MM.1S (cell line): ENCODE results near the gene SPDEF.

Source experiments
- DNase-seq: peaks from one replicate; pipeline ENCODE4 v3.0.0-alpha.2; 2015
- H2AFZ ChIP-seq: fragments of 300-600 bp; sonication (generic); 2 replicates; pipeline ENCODE4 v1.6.0; 2016; ENCODE audit warnings: antibody characterized with exemption, low read length
- H3F3A ChIP-seq: fragments of 300-600 bp; sonication (generic); 2 replicates; pipeline ENCODE4 v1.6.1; 2016; ENCODE audit warnings: mild to moderate bottlenecking, antibody characterized with exemption, low read length, moderate library complexity, mixed read lengths; ENCODE audit not compliant: insufficient read depth
- H3K27ac ChIP-seq: fragments of 300-600 bp; sonication (generic); 2 replicates; pipeline ENCODE4 v1.5.1; 2016; ENCODE audit warnings: mild to moderate bottlenecking, low read length
- H3K27me3 ChIP-seq: fragments of 300-600 bp; sonication (generic); replicated peaks from 2 replicates; pipeline ENCODE4 v1.6.0; 2016; ENCODE audit warnings: low read length; ENCODE audit not compliant: insufficient read depth
- H3K36me3 ChIP-seq: fragments of 300-600 bp; sonication (generic); replicated peaks from 2 replicates; pipeline ENCODE4 v1.6.1; 2016; ENCODE audit warnings: mild to moderate bottlenecking, low read length, mixed read lengths; ENCODE audit not compliant: insufficient read depth
- H3K4me1 ChIP-seq: fragments of 300-600 bp; sonication (generic); 2 replicates; pipeline ENCODE4 v1.6.1; 2016; ENCODE audit warnings: low read length, mixed read lengths
- H3K4me2 ChIP-seq: fragments of 300-600 bp; sonication (generic); 2 replicates; pipeline ENCODE4 v1.6.0; 2016; ENCODE audit warnings: low read depth, low read length
- H3K4me3 ChIP-seq: fragments of 300-600 bp; sonication (generic); 2 replicates; pipeline ENCODE4 v1.5.1; 2016; ENCODE audit warnings: low read length, mixed read lengths
- H3K79me2 ChIP-seq: fragments of 300-600 bp; sonication (generic); 2 replicates; pipeline ENCODE4 v1.6.1; 2016; ENCODE audit warnings: mixed run types, low read length, mixed read lengths
- H3K9ac ChIP-seq: fragments of 300-600 bp; sonication (generic); 2 replicates; pipeline ENCODE4 v1.6.1; 2016; ENCODE audit warnings: low read length, mixed read lengths
- H3K9me2 ChIP-seq: fragments of 300-600 bp; sonication (generic); replicated peaks from 2 replicates; pipeline ENCODE4 v1.6.1; 2016; ENCODE audit warnings: mild to moderate bottlenecking, low read length, mixed read lengths; ENCODE audit not compliant: insufficient read depth
- H3K9me3 ChIP-seq: fragments of 300-600 bp; sonication (generic); replicated peaks from 2 replicates; pipeline ENCODE4 v1.6.1; 2016; ENCODE audit warnings: mild to moderate bottlenecking, low read length, mixed read lengths; ENCODE audit not compliant: insufficient read depth
- H4K20me1 ChIP-seq: fragments of 300-600 bp; sonication (generic); 2 replicates; pipeline ENCODE4 v1.6.1; 2016; ENCODE audit warnings: mild to moderate bottlenecking, low read length, moderate library complexity, mixed read lengths; ENCODE audit not compliant: insufficient read depth
- CTCF ChIP-seq: fragments of 300-600 bp; sonication (generic); IDR thresholded peaks from 2 replicates; pipeline ENCODE4 v1.5.1; 2016; ENCODE audit warnings: antibody characterized with exemption, low read length, mixed read lengths
- EZH2 ChIP-seq: fragments of 300-600 bp; sonication (generic); optimal IDR thresholded peaks from 2 replicates; pipeline ENCODE3; 2017; ENCODE audit warnings: low read depth, mild to moderate bottlenecking, antibody characterized with exemption, low read length, mixed read lengths
- EZH2phosphoT487 ChIP-seq: fragments of 300-600 bp; sonication (generic); IDR thresholded peaks from 2 replicates; pipeline ENCODE4 v1.6.1; 2018; ENCODE audit warnings: antibody characterized with exemption, low read length

Gene SPDEF

GRCh38 chr6:34546551-34547321 is 9.4 kb downstream of the SPDEF start:
- Histone ChIP-seq H3K4me1 (no peaks in the 10 kb centered on the region), H3K9ac (no peak overlapping the region), H3K9me2 (no peaks in the 10 kb centered on the region), H3K4me3 (no peak overlapping the region), H3K27me3 (peaks cover 14% of the 10 kb centered on the region), H3K4me2 (no peak overlapping the region), H3K36me3 (no peaks in the 10 kb centered on the region), H4K20me1 (no peaks in the 10 kb centered on the region), H3F3A (no peaks in the 10 kb centered on the region), H3K79me2 (no peaks in the 10 kb centered on the region), H3K27ac (no peak overlapping the region), H2AFZ (no peak overlapping the region), H3K9me3 (no peaks in the 10 kb centered on the region)
- DNase-seq, result no peak
- TF ChIP-seq EZH2, result no peak
- no peak for TF ChIP-seq CTCF

- H3K9me2 ChIP-seq, result no peaks in the 10 kb centered on the region
- peaks cover 14% of the 10 kb centered on the region for H3K27me3 ChIP-seq
- no peaks in the 10 kb centered on the region for H3F3A ChIP-seq
- no peak overlapping the region for H2AFZ ChIP-seq
- H3K27ac ChIP-seq, result no peak overlapping the region
- no peak overlapping the region for H3K9ac ChIP-seq
- H3K36me3 ChIP-seq, result no peaks in the 10 kb centered on the region
- H3K4me3 ChIP-seq, result no peak overlapping the region
- no peak for DNase-seq
- no peak overlapping the region for H3K4me2 ChIP-seq
- no peaks in the 10 kb centered on the region for H4K20me1 ChIP-seq
- TF ChIP-seq EZH2 (no peak), CTCF (no peak), EZH2phosphoT487 (no peak)
- H3K4me1 ChIP-seq, result no peaks in the 10 kb centered on the region
- no peaks in the 10 kb centered on the region for H3K79me2 ChIP-seq
- no peaks in the 10 kb centered on the region for H3K9me3 ChIP-seq
Measured at GRCh38 chr6:34544776-34545471, 11.2 kb downstream of the SPDEF start.

GRCh38 chr6:34544052-34544604 is 12.0 kb downstream of the SPDEF start:
- no peak overlapping the region for H2AFZ ChIP-seq
- H3K4me2 ChIP-seq, result no peak overlapping the region
- no peaks in the 10 kb centered on the region for H3K36me3 ChIP-seq
- no peaks in the 10 kb centered on the region for H4K20me1 ChIP-seq
- H3F3A ChIP-seq, result no peaks in the 10 kb centered on the region
- peaks cover 14% of the 10 kb centered on the region for H3K27me3 ChIP-seq
- no peaks in the 10 kb centered on the region for H3K9me2 ChIP-seq
- no peaks in the 10 kb centered on the region for H3K4me1 ChIP-seq
- no peaks in the 10 kb centered on the region for H3K9me3 ChIP-seq
- H3K27ac ChIP-seq, result no peak overlapping the region
- no peak for DNase-seq
- no peak overlapping the region for H3K9ac ChIP-seq
- H3K79me2 ChIP-seq, result no peaks in the 10 kb centered on the region
- no peak overlapping the region for H3K4me3 ChIP-seq
- TF ChIP-seq EZH2phosphoT487 (no peak), CTCF (no peak), EZH2 (no peak)
